Stimulated activated CD8-positive, alpha-beta memory T cell treated with anti-CD3 and anti-CD28 coated beads, Interleukin-12 subunit alpha, Interleukin-12 subunit beta, amount 100 ng/mL, for 1 hour (primary cell): ENCODE measurements around the gene MROH7.

Experiments
- DNase-seq: peaks from one replicate; pipeline ENCODE4 v3.0.0-alpha.2; 2020; ENCODE audit warnings: low read depth

MROH7 gene

GRCh38 chr1:54651608-54652007 is 10.0 kb downstream of the MROH7 start:
- DNase-seq = no peak

GRCh38 chr1:54652168-54652567 is 10.6 kb downstream of the MROH7 start:
- DNase-seq = no peak

GRCh38 chr1:54653036-54653435 is 11.4 kb downstream of the MROH7 start:
- no peak for DNase-seq

GRCh38 chr1:54658164-54658913 is 16.8 kb downstream of the MROH7 start:
- DNase-seq = no peak

- DNase-seq = no peak
Measured at GRCh38 chr1:54663725-54664124, 22.1 kb downstream of the MROH7 start.

- no peak for DNase-seq
Measured at GRCh38 chr1:54664364-54664763, 22.8 kb downstream of the MROH7 start.

- DNase-seq = no peak
Measured at GRCh38 chr1:54665852-54666251, 24.3 kb downstream of the MROH7 start.

GRCh38 chr1:54666333-54666732 is 24.7 kb downstream of the MROH7 start:
- no peak for DNase-seq

GRCh38 chr1:54667797-54668196 is 26.2 kb downstream of the MROH7 start:
- no peak for DNase-seq

- DNase-seq = no peak
Measured at GRCh38 chr1:54668567-54668966, 27.0 kb downstream of the MROH7 start.

- peak; percentile 47 for DNase-seq
Measured at GRCh38 chr1:54671985-54672608, 30.5 kb downstream of the MROH7 start.

- no peak for DNase-seq
Measured at GRCh38 chr1:54678776-54679643, 37.4 kb downstream of the MROH7 start.

- no peak for DNase-seq
Measured at GRCh38 chr1:54679706-54680105, 38.1 kb downstream of the MROH7 start.

GRCh38 chr1:54680387-54680786 is 38.8 kb downstream of the MROH7 start:
- DNase-seq = no peak

GRCh38 chr1:54681358-54681757 is 39.8 kb downstream of the MROH7 start:
- no peak for DNase-seq

GRCh38 chr1:54683453-54683852 is 41.9 kb downstream of the MROH7 start:
- DNase-seq = no peak

GRCh38 chr1:54685335-54685905 is 43.8 kb downstream of the MROH7 start:
- no peak for DNase-seq

GRCh38 chr1:54686155-54686554 is 44.6 kb downstream of the MROH7 start:
- no peak for DNase-seq

GRCh38 chr1:54694771-54695170 is 53.2 kb downstream of the MROH7 start:
- no peak for DNase-seq

- no peak for DNase-seq
Measured at GRCh38 chr1:54695221-54695620, 53.6 kb downstream of the MROH7 start.

GRCh38 chr1:54695764-54696163 is 54.2 kb downstream of the MROH7 start:
- DNase-seq = no peak

- no peak for DNase-seq
Measured at GRCh38 chr1:54696262-54696661, 54.7 kb downstream of the MROH7 start.

- DNase-seq = no peak
Measured at GRCh38 chr1:54697896-54698295, 56.3 kb downstream of the MROH7 start.
